IPS-15b (cell line): Measurements from ENCODE around the gene COL16A1.

Experiments used
- H3K27me3 ChIP-seq: one replicate; pipeline ENCODE4 v1.6.1; 2013; ENCODE audit warnings: low read length; ENCODE audit not compliant: control insufficient read depth, insufficient read depth
- H3K36me3 ChIP-seq: one replicate; pipeline ENCODE4 v1.6.1; 2013; ENCODE audit warnings: low read length; ENCODE audit not compliant: control insufficient read depth, insufficient read depth
- H3K4me1 ChIP-seq: one replicate; pipeline ENCODE4 v1.6.1; 2013; ENCODE audit warnings: mild to moderate bottlenecking, low read length; ENCODE audit not compliant: control insufficient read depth, insufficient read depth
- H3K4me3 ChIP-seq: one replicate; pipeline ENCODE4 v1.5.1; 2013; ENCODE audit warnings: low read depth, low read length
- H3K9ac ChIP-seq: one replicate; pipeline ENCODE4 v1.6.1; 2013; ENCODE audit warnings: low read depth, mild to moderate bottlenecking, low read length
- H3K9me3 ChIP-seq: one replicate; pipeline ENCODE4 v1.6.1; 2013; ENCODE audit warnings: mild to moderate bottlenecking, low read length; ENCODE audit not compliant: control insufficient read depth, insufficient read depth

Gene COL16A1

DNA sequence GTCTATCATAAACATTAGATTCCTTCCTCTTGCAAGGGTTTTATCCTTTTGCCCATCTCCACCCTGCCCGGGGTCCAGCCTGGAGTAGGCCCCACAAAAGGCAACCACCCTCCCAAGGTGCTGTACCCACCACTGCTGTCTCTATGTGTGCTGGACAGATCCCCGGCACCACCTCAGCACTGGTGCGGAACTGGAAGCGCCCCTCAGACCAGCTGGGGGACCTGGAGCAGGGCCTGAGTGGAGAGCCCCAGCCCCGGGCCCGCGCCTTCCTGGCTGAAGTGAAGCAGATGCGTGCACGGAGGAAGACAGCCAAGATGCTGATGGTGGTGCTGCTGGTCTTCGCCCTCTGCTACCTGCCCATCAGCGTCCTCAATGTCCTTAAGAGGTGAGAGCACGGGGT, 80.5 kb downstream of the COL16A1 start:
- H3K4me3 ChIP-seq = no peak overlapping the region
- no peaks in the 10 kb centered on the region for H3K36me3 ChIP-seq
- H3K9ac ChIP-seq = no peak overlapping the region

DNA sequence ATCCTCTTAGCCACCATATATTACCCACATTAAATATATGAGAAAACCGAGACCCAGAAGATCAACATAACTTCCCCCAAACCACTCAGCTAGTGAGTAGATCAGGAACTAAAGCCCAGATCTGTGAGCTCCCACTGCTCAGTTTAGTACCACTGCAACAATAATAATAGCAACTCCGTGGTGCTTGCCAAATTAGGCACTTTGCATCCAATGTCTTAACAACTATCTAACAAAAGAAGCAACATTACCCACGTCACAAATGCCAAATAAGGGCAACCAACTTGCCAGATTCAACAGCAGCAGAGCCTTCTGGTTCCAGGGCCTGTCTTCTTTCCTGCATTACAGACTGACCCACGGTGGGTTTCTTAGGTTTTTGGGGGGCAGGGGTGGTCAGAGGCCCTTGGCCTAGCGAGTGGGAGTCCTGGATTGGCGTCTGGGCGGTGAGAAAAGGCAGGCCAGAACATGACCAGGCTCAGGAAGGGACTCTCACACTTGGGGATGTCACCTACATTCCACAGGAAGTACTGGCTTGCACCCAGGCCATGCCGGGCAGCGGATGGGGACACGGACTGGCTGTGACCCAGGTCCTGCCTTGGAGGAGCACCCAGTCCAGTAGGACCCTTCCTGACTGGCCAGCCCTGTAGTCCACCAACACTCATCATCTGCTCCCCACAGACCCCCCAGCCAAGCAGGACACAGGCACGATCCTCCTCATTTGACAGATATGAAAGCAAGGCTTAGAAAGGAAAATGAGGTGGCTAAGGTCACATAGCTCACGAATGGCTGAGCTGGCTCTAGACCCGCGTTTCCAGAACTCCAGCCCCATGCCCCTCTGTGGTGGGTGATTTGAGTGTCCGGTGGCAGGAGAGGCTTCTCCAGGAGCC, 81.7 kb downstream of the COL16A1 start:
- no peaks in the 10 kb centered on the region for H3K36me3 ChIP-seq
- no peak overlapping the region for H3K4me3 ChIP-seq
- no peaks in the 10 kb centered on the region for H3K4me1 ChIP-seq
- H3K9me3 ChIP-seq = no peaks in the 10 kb centered on the region
- peaks cover 13% of the 10 kb centered on the region for H3K27me3 ChIP-seq
- H3K9ac ChIP-seq = no peak overlapping the region

More for the DNA sequence above, 80.5 kb downstream of the COL16A1 start:
- Histone ChIP-seq H3K9me3 (no peaks in the 10 kb centered on the region), H3K4me1 (no peaks in the 10 kb centered on the region), H3K27me3 (peaks cover 9% of the 10 kb centered on the region)

DNA sequence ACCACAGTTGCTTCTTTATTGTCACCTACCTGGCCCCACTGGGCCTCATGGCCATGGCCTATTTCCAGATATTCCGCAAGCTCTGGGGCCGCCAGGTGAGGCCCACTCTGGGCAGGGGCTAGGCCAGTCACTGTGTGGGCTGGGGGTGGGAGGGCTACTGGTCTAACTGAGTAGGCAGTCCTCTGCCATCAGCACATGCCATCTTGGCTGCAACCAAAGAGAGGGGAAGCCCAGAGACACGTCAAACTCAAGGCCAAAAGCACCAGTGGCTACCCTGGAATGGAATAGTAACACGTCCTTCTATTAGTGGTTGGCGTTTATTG, 82.4 kb downstream of the COL16A1 start:
- Histone ChIP-seq H3K9me3 (no peaks in the 10 kb centered on the region), H3K4me3 (no peak overlapping the region), H3K4me1 (no peaks in the 10 kb centered on the region), H3K36me3 (no peaks in the 10 kb centered on the region), H3K9ac (no peak overlapping the region), H3K27me3 (peaks cover 19% of the 10 kb centered on the region)

DNA sequence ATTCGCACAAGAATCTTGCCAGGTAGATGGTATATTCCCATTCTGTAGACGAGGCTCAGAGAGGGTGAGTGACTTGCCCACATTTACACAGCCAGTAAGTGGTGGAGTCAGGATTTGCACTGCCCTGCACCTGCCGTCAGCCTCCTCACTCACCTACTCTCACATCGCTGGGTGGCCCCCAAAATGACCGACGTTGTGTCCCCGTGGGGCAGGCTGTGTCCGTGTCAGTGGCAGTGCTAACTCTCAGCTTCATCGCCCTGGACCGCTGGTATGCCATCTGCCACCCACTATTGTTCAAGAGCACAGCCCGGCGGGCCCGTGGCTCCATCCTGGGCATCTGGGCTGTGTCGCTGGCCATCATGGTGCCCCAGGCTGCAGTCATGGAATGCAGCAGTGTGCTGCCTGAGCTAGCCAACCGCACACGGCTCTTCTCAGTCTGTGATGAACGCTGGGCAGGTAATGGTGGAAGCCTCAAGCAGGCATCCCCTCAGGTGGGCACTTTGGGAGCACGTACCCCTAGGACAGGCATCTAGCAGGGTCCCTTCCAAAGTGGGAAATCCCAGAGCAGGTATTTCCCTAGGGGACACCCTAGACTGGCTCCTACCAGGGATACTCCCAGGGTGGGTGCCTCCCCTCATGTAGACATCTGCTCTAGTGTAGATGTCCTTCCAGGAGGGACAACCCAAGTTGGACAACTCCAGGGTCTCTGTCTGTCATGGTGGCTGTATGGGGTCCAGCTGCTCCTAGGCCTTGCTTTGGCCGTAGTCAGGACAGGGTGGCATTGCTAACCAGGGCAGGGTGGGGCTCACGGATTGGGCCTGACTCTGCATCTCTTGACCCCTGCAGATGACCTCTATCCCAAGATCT, 83.0 kb downstream of the COL16A1 start:
- no peak overlapping the region for H3K9ac ChIP-seq
- peaks cover 25% of the 10 kb centered on the region for H3K27me3 ChIP-seq
- no peaks in the 10 kb centered on the region for H3K9me3 ChIP-seq
- no peak overlapping the region for H3K4me3 ChIP-seq
- no peaks in the 10 kb centered on the region for H3K36me3 ChIP-seq
- no peaks in the 10 kb centered on the region for H3K4me1 ChIP-seq

- no peak overlapping the region for H3K9ac ChIP-seq
- H3K36me3 ChIP-seq = no peaks in the 10 kb centered on the region
- peaks cover 34% of the 10 kb centered on the region for H3K27me3 ChIP-seq
- H3K4me1 ChIP-seq = peaks cover 4% of the 10 kb centered on the region
- no peaks in the 10 kb centered on the region for H3K9me3 ChIP-seq
- H3K4me3 ChIP-seq = no peak overlapping the region
Measured at GRCh38 chr1:31618916-31619846, 84.6 kb downstream of the COL16A1 start.

DNA sequence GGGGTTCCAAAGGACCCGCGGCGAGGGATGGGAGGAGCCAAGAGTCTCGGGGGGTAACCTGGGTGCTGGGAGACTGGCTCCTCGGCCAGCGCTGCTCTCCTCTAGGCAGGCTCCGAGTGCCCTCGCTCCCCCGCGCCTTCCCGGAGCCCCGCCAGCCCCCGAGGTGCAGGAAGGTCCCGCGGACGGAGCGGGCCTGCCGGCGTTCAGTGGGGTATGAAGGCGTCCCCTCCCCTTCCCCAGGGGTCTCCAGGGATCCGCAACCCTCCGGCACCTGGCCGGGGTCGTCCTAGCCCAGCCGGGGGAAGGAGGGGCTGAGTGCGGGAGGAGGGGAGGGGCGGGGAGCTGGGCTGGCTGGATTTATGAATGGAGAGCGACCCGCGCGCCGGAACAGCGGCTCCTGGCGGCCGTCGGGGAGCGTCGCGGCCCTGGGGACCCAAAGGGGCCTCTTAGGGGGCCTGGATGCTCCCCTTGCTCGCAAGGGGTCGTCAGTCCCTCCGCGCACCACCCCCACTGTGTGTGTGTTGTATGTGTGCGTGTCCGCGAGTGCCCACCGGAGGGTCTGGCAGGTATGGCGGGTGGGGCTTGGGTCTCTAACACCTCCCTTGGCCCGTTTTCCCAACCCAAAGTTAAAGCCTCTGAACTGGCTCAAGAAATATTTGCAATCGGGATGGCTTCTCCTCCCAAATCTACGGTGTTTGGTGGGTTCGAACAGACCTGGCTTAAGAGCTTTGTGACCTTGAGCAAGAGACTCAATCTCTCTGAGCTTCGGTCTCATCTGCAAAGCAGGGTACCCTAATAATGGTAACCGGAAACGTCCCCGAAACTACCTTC, 85.7 kb downstream of the COL16A1 start:
- Histone ChIP-seq H3K4me3 (peak overlapping the region; percentile 60), H3K9me3 (no peaks in the 10 kb centered on the region), H3K9ac (no peak overlapping the region), H3K4me1 (peaks cover 4% of the 10 kb centered on the region), H3K27me3 (peaks cover 34% of the 10 kb centered on the region), H3K36me3 (no peaks in the 10 kb centered on the region)

DNA sequence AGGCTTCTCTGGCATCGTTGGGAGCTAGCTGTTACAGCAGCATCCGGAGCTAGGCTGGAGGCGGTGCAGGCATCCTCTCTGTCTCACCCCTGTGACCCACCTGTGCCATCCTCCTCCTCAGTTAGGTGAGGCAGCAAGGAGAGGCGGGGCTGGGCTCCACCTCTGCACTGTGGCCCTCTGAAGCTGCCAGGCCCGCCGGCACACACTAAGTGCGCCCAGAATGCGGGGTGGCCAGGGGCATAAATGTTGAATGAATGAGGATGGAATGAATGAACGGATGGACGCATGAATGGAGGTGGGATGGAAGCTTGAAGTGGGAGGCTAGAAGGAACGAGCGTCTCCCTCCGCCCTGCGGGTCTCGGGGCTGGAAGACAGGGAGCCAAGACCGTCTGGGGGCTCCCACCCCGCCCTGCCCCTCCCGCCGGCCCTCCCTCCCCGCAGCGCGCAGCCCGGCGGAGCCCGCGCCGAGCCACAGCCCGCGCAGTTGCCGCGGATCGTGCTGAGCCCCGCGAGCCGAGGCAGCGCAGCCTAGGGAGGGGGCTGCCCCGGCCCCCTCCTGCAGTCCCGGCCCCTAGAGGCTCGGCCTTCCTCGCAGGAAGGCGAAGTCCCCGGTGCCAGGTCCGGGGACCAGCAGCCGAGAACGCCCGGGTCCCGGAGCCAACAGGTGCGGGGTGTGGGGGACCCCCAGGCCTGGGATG, 86.5 kb downstream of the COL16A1 start, which contains the start of gene HCRTR1:
Gene HCRTR1 (plus strand): TSS at position 472 of the 698 bp plus-strand sequence. CDS start 1,504 bp downstream, outside the sequence.
- peaks cover 4% of the 10 kb centered on the region for H3K4me1 ChIP-seq
- no peaks in the 10 kb centered on the region for H3K9me3 ChIP-seq
- H3K36me3 ChIP-seq = no peaks in the 10 kb centered on the region
- H3K4me3 ChIP-seq = peak within 1 kb of the TSS; percentile 60
- H3K27me3 ChIP-seq = peaks cover 34% of the 10 kb centered on the region
- H3K9ac ChIP-seq = no peak within 1 kb of the TSS

DNA sequence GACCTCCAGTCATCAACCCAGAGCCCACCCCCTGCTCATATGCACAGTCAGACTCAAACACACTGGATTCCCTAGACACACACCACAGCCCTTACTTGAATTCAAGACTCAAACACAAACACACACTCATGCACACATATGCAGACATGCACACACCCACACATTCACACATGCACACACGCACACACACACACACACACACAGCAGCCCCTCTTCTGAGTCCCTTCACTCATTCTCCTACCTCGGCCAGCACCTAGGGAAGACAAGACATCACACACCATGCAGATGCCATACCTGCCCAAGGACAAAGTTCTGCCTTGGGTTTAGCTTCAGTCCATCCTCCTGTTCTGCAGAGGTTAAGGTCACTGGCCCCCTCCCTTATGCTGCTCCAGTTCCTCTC, 87.9 kb downstream of the COL16A1 start:
- Histone ChIP-seq H3K27me3 (peaks cover 34% of the 10 kb centered on the region), H3K36me3 (no peaks in the 10 kb centered on the region), H3K9me3 (no peaks in the 10 kb centered on the region), H3K4me3 (no peak overlapping the region), H3K4me1 (peaks cover 4% of the 10 kb centered on the region), H3K9ac (no peak overlapping the region)

DNA sequence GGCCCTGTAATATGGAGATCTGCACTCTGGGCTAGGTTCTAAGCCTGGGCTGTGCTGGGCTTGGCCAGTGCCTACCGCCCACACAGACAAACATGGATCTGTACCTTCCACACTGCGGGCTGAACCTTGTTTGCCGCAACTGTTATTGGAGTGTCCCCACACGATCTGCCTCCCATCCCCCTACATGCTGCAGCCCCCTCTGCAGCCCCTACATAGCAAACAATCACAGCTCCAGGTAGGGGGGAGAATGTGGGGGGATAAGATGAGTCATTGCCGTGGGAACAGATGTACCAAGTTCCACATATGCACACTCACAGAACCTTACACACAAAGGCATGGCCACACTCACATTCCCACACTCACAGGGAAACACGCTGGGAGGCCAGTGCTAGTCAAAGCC, 88.4 kb downstream of the COL16A1 start:
- Histone ChIP-seq H3K9me3 (no peaks in the 10 kb centered on the region), H3K27me3 (peaks cover 34% of the 10 kb centered on the region)

DNA sequence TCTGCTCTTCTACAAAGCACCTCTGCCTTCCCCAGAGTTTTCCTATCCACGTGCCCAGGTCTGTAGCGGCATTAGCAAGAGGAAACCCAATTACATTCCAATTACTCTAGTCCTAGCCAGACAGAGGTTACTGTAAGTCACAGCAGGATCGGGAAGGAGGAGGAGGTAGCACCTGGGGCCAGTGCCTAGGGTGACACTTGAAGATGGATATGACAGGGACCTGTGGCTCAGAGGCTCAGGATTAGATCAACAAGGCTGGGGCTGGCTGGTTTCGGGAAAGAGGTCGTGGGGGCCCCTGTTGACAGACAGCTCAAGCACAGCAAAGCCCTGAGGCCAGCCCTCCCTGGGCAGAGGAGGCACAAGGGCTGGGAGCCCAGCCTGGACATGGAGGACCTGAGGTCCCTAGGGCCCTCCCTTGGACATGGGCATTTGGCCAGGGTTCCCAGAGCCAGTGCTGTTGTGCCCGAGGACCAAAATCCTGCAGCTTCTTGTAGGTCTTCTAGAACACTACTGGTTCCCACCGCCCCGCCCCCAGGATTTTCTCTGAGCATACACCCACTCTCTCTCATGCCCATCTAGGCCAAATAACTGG, 89.3 kb downstream of the COL16A1 start:
- Histone ChIP-seq H3K9me3 (no peaks in the 10 kb centered on the region), H3K36me3 (no peaks in the 10 kb centered on the region), H3K27me3 (peaks cover 34% of the 10 kb centered on the region), H3K9ac (peak overlapping the region; percentile 38), H3K4me3 (no peak overlapping the region), H3K4me1 (peaks cover 4% of the 10 kb centered on the region)

More for the DNA sequence above, 88.4 kb downstream of the COL16A1 start:
- H3K4me3 ChIP-seq = no peak overlapping the region
- H3K4me1 ChIP-seq = peaks cover 4% of the 10 kb centered on the region
- H3K9ac ChIP-seq = no peak overlapping the region
- no peaks in the 10 kb centered on the region for H3K36me3 ChIP-seq
